B cell (primary cell): ENCODE measurements around the gene PLA2G4D.

Experiments used
- EZH2 ChIP-seq: IDR thresholded peaks from 2 replicates; pipeline ENCODE4 v1.6.1; 2012; ENCODE audit warnings: borderline replicate concordance, low read depth, mild to moderate bottlenecking, moderate library complexity, low read length; ENCODE audit not compliant: insufficient read depth, poor library complexity, severe bottlenecking
- TF ChIP-seq, protein P1 (sequence below): fragments of 200-600 bp; IDR thresholded peaks from one replicate; pipeline ENCODE4 v1.8.0; 2022; ENCODE audit warnings: antibody characterized with exemption, mild to moderate bottlenecking

DNA sequence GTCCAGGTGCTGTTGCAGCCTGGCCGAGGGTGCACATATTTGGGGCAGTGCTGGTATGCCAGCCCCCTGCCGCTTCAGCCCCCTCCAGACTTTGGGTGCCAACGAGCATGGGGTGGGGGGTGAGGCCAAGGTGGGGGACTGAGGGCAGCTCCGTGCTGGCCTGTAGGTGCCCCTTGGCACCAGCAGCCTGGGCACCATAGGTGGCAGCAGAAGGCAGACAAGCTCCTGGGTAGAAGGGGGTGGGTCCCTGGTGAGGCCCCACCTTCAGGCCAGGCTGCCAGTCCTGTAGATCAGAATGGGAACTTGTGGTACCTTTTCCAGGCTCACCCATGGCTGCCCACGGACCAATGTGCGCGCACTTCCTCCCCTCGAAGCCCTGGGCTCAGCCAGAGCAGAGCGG is 57.4 kb downstream of the PLA2G4D start:
- TF ChIP-seq, protein P1, sequence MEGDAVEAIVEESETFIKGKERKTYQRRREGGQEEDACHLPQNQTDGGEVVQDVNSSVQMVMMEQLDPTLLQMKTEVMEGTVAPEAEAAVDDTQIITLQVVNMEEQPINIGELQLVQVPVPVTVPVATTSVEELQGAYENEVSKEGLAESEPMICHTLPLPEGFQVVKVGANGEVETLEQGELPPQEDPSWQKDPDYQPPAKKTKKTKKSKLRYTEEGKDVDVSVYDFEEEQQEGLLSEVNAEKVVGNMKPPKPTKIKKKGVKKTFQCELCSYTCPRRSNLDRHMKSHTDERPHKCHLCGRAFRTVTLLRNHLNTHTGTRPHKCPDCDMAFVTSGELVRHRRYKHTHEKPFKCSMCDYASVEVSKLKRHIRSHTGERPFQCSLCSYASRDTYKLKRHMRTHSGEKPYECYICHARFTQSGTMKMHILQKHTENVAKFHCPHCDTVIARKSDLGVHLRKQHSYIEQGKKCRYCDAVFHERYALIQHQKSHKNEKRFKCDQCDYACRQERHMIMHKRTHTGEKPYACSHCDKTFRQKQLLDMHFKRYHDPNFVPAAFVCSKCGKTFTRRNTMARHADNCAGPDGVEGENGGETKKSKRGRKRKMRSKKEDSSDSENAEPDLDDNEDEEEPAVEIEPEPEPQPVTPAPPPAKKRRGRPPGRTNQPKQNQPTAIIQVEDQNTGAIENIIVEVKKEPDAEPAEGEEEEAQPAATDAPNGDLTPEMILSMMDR = no peak
- TF ChIP-seq EZH2 = no peak
